ENCODE measurements around the gene HOXB8.

Gene HOXB8

GRCh38 chr17:48615047-48615962, at the start of gene HOXB8:
Gene HOXB8, minus strand, starts transcription at chr17:48615292. Its CDS starts 588 bp downstream, at chr17:48614704.
- peak; percentile 58 for DNase-seq (ENCODE audit: low spot score)

GRCh38 chr17:48663134-48663924, 48.2 kb upstream of the HOXB8 start:
- no peak for DNase-seq (ENCODE audit: low spot score)

GRCh38 chr17:48655913-48656312, 40.8 kb upstream of the HOXB8 start:
- no peak for DNase-seq (ENCODE audit: low spot score)

- no peak for DNase-seq (ENCODE audit: low spot score)
These were observed 34.6 kb upstream of the HOXB8 start for GRCh38 chr17:48649741-48650140.

GRCh38 chr17:48647963-48648245, 32.8 kb upstream of the HOXB8 start:
- no peak for DNase-seq (ENCODE audit: low spot score)

GRCh38 chr17:48647103-48647962, 32.2 kb upstream of the HOXB8 start:
- DNase-seq (ENCODE audit: low spot score), result peak; percentile 40

GRCh38 chr17:48646183-48647102, 31.4 kb upstream of the HOXB8 start:
- DNase-seq (ENCODE audit: low spot score), result peak; percentile 64

GRCh38 chr17:48645639-48646182, 30.6 kb upstream of the HOXB8 start:
- no peak for DNase-seq (ENCODE audit: low spot score)

GRCh38 chr17:48644910-48645557, 29.9 kb upstream of the HOXB8 start:
- DNase-seq (ENCODE audit: low spot score), result no peak

- DNase-seq (ENCODE audit: low spot score), result no peak
These were observed 29.1 kb upstream of the HOXB8 start for GRCh38 chr17:48644159-48644558.

GRCh38 chr17:48643697-48644012, 28.6 kb upstream of the HOXB8 start:
- DNase-seq (ENCODE audit: low spot score), result no peak

GRCh38 chr17:48642843-48643696, 28.0 kb upstream of the HOXB8 start:
- no peak for DNase-seq (ENCODE audit: low spot score)

GRCh38 chr17:48642059-48642842, 27.2 kb upstream of the HOXB8 start:
- DNase-seq (ENCODE audit: low spot score), result peak; percentile 34

- no peak for DNase-seq (ENCODE audit: low spot score)
These were observed 26.5 kb upstream of the HOXB8 start for GRCh38 chr17:48641541-48642058.

GRCh38 chr17:48640858-48641180, 25.7 kb upstream of the HOXB8 start:
- no peak for DNase-seq (ENCODE audit: low spot score)

- DNase-seq (ENCODE audit: low spot score), result no peak
These were observed 25.1 kb upstream of the HOXB8 start for GRCh38 chr17:48639982-48640857.

GRCh38 chr17:48639136-48639535, 24.0 kb upstream of the HOXB8 start:
- no peak for DNase-seq (ENCODE audit: low spot score)

Measured in LoVo (cell line).